ENCODE data around the gene AQP12B. TPM values are rescaled to one million over a fixed set of nuclear protein-coding genes. Genes with fewer than 3 reads are reported as not detected.

The AQP12B gene
- total and polyA plus RNA-seq, 10 of the 15 experiments (the other 5 are each of a cell fraction or from before 2014, with no cell fraction given) = not detected

- no peak overlapping the region for H3K4me3 ChIP-seq
- ATAC-seq (no peak), DNase-seq (ENCODE audit: low read depth, low spot score) (no peak), FAIRE-seq (no peak)
- H3K79me2 ChIP-seq (ENCODE audit: control insufficient read depth, insufficient read depth, low read length) = no peaks in the 10 kb centered on the region
- intact Hi-C loops (cut with micrococcal nuclease; ENCODE audit: unreplicated experiment) (no loop called here), in situ Hi-C loops (cut with MboI) (no loop called here)
- ChIA-PET SMC1A (ENCODE audit: uncharacterized antibody, unreplicated experiment) (no interaction called here), POLR2A (no interaction called here), CTCF (no interaction called here), RAD21 (ENCODE audit: unreplicated experiment) (no interaction called here)
- H3K9ac ChIP-seq (ENCODE audit: control insufficient read depth, insufficient read depth, low read length) = no peak overlapping the region
- H3K9me3 ChIP-seq (replicated peaks; ENCODE audit: control insufficient read depth, insufficient read depth, low read length) = no peaks in the 10 kb centered on the region
- H3K4me2 ChIP-seq (ENCODE audit: control insufficient read depth, insufficient read depth) = no peak overlapping the region
- peaks cover 0 to 1% of the 10 kb centered on the region in 2 experiments; a peak in 2 of 4 replicates for H3K27me3 ChIP-seq (replicated peaks in 1 of 2; ENCODE audit: control insufficient read depth in 2 of 2, insufficient read depth in 2 of 2, low read length in 1 of 2)
- 22% methylated on average over 15 of the region's 15 CpGs for WGBS (ENCODE audit: insufficient coverage, insufficient replicate concordance, low lambda C conversion rate, missing lambda C conversion rate)
- H3K36me3 ChIP-seq (ENCODE audit: control insufficient read depth in 2 of 2, insufficient read depth in 2 of 2, low read length in 1 of 2) = no peaks in the 10 kb centered on the region
- no TSS peak for BruUV-seq (replicated peaks)
- no peaks in the 10 kb centered on the region for H3K4me1 ChIP-seq (ENCODE audit: control insufficient read depth, insufficient read depth, low read length)
- no peaks in the 10 kb centered on the region for H4K20me1 ChIP-seq (ENCODE audit: control insufficient read depth, insufficient read depth)
- H3K27ac ChIP-seq (ENCODE audit: control insufficient read depth, insufficient read depth) = no peak overlapping the region
- H2AFZ ChIP-seq (ENCODE audit: control insufficient read depth, low read depth, low read length) = no peak overlapping the region
- TF ChIP-seq IRF5 (IDR thresholded peaks at IDR 0.05; ENCODE audit: borderline replicate concordance) (no peak), USF1 (IDR thresholded peaks at IDR 0.05; ENCODE audit: borderline replicate concordance, extremely low read length, insufficient read depth, low read depth, low read length) (no peak), CREB1 (IDR thresholded peaks at IDR 0.05; ENCODE audit: low read depth) (no peak), JUND (IDR thresholded peaks at IDR 0.05; ENCODE audit: low read depth, low read length) (no peak), KAT2A (conservative IDR thresholded peaks at IDR 0.05; ENCODE audit: control insufficient read depth, low read depth, low read length) (no peak), IKZF2 (IDR thresholded peaks at IDR 0.05) (no peak), FOS (IDR thresholded peaks at IDR 0.05; ENCODE audit: borderline replicate concordance, extremely low read depth, insufficient read length) (no peak), MEF2A (IDR thresholded peaks at IDR 0.05; ENCODE audit: insufficient read depth, low read depth, low read length) (no peak), ATF7 (IDR thresholded peaks at IDR 0.05; ENCODE audit: low read depth) (no peak), ZNF384 (IDR thresholded peaks at IDR 0.05; ENCODE audit: borderline replicate concordance, low read depth, low read length) (no peak), EZH2 (IDR thresholded peaks at IDR 0.05; ENCODE audit: borderline replicate concordance, control insufficient read depth, low read depth, low read length) (no peak), NFIC (IDR thresholded peaks at IDR 0.05; ENCODE audit: low read depth, low read length) (no peak), FOXK2 (IDR thresholded peaks at IDR 0.05) (no peak), MXI1 (IDR thresholded peaks at IDR 0.05; ENCODE audit: low read depth, low read length) (no peak)
- TF ChIP-seq, protein P1, sequence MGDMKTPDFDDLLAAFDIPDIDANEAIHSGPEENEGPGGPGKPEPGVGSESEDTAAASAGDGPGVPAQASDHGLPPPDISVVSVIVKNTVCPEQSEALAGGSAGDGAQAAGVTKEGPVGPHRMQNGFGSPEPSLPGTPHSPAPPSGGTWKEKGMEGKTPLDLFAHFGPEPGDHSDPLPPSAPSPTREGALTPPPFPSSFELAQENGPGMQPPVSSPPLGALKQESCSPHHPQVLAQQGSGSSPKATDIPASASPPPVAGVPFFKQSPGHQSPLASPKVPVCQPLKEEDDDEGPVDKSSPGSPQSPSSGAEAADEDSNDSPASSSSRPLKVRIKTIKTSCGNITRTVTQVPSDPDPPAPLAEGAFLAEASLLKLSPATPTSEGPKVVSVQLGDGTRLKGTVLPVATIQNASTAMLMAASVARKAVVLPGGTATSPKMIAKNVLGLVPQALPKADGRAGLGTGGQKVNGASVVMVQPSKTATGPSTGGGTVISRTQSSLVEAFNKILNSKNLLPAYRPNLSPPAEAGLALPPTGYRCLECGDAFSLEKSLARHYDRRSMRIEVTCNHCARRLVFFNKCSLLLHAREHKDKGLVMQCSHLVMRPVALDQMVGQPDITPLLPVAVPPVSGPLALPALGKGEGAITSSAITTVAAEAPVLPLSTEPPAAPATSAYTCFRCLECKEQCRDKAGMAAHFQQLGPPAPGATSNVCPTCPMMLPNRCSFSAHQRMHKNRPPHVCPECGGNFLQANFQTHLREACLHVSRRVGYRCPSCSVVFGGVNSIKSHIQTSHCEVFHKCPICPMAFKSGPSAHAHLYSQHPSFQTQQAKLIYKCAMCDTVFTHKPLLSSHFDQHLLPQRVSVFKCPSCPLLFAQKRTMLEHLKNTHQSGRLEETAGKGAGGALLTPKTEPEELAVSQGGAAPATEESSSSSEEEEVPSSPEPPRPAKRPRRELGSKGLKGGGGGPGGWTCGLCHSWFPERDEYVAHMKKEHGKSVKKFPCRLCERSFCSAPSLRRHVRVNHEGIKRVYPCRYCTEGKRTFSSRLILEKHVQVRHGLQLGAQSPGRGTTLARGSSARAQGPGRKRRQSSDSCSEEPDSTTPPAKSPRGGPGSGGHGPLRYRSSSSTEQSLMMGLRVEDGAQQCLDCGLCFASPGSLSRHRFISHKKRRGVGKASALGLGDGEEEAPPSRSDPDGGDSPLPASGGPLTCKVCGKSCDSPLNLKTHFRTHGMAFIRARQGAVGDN (IDR thresholded peaks at IDR 0.05) = no peak
- TF ChIP-seq, protein P2, sequence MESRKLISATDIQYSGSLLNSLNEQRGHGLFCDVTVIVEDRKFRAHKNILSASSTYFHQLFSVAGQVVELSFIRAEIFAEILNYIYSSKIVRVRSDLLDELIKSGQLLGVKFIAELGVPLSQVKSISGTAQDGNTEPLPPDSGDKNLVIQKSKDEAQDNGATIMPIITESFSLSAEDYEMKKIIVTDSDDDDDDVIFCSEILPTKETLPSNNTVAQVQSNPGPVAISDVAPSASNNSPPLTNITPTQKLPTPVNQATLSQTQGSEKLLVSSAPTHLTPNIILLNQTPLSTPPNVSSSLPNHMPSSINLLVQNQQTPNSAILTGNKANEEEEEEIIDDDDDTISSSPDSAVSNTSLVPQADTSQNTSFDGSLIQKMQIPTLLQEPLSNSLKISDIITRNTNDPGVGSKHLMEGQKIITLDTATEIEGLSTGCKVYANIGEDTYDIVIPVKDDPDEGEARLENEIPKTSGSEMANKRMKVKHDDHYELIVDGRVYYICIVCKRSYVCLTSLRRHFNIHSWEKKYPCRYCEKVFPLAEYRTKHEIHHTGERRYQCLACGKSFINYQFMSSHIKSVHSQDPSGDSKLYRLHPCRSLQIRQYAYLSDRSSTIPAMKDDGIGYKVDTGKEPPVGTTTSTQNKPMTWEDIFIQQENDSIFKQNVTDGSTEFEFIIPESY (IDR thresholded peaks at IDR 0.05) = no peak
Measured at GRCh38 chr2:240727913-240728312, 45.2 kb upstream of the AQP12B start.
